ENCODE data around the gene DNAJC6.

Gene DNAJC6

GRCh38 chr1:65440915-65441314, 131.6 kb downstream of the DNAJC6 start:
- H3K9me2 ChIP-seq (replicated peaks; ENCODE audit: insufficient read depth, low read length) = no peaks in the 10 kb centered on the region
- H3K4me3 ChIP-seq (ENCODE audit: insufficient read depth, low read length, poor library complexity, severe bottlenecking) = no peak overlapping the region
- no peaks in the 10 kb centered on the region for H3F3A ChIP-seq (ENCODE audit: insufficient read depth)
- no peaks in the 10 kb centered on the region for H3K27me3 ChIP-seq (ENCODE audit: low read length)
- no peak overlapping the region for H3K4me2 ChIP-seq (ENCODE audit: low read depth, low read length, poor library complexity, severe bottlenecking)
- H3K79me2 ChIP-seq (ENCODE audit: insufficient read depth, low read length) = no peaks in the 10 kb centered on the region
- H3K36me3 ChIP-seq (ENCODE audit: low read length) = no peaks in the 10 kb centered on the region
- no peaks in the 10 kb centered on the region for H4K20me1 ChIP-seq (ENCODE audit: low read depth, low read length)
- no peaks in the 10 kb centered on the region for H3K9me3 ChIP-seq (ENCODE audit: insufficient read depth, low read length)
- H2AFZ ChIP-seq (ENCODE audit: low read depth, low read length, severe bottlenecking) = no peak overlapping the region
- TF ChIP-seq EZH2phosphoT487 (conservative IDR thresholded peaks at IDR 0.05; ENCODE audit: low read length) (no peak), CTCF (IDR thresholded peaks at IDR 0.05; ENCODE audit: insufficient read depth, low read length, poor library complexity, severe bottlenecking) (no peak)
- no peak overlapping the region for H3K27ac ChIP-seq (ENCODE audit: low read depth, low read length)
- H3K9ac ChIP-seq (ENCODE audit: low read length) = no peak overlapping the region

GRCh38 chr1:65441464-65441863, 132.1 kb downstream of the DNAJC6 start:
- no peaks in the 10 kb centered on the region for H3K36me3 ChIP-seq (ENCODE audit: low read length)
- H3K4me3 ChIP-seq (ENCODE audit: insufficient read depth, low read length, poor library complexity, severe bottlenecking) = no peak overlapping the region
- H3K27ac ChIP-seq (ENCODE audit: low read depth, low read length) = no peak overlapping the region
- H3K9me2 ChIP-seq (replicated peaks; ENCODE audit: insufficient read depth, low read length) = no peaks in the 10 kb centered on the region
- H3F3A ChIP-seq (ENCODE audit: insufficient read depth) = no peaks in the 10 kb centered on the region
- no peak overlapping the region for H3K4me2 ChIP-seq (ENCODE audit: low read depth, low read length, poor library complexity, severe bottlenecking)
- H3K9ac ChIP-seq (ENCODE audit: low read length) = no peak overlapping the region
- TF ChIP-seq EZH2phosphoT487 (conservative IDR thresholded peaks at IDR 0.05; ENCODE audit: low read length) = no peak
- TF ChIP-seq CTCF (IDR thresholded peaks at IDR 0.05; ENCODE audit: insufficient read depth, low read length, poor library complexity, severe bottlenecking) = no peak
- H3K9me3 ChIP-seq (ENCODE audit: insufficient read depth, low read length) = no peaks in the 10 kb centered on the region
- no peaks in the 10 kb centered on the region for H3K79me2 ChIP-seq (ENCODE audit: insufficient read depth, low read length)
- H4K20me1 ChIP-seq (ENCODE audit: low read depth, low read length) = no peaks in the 10 kb centered on the region
- no peaks in the 10 kb centered on the region for H3K27me3 ChIP-seq (ENCODE audit: low read length)
- H2AFZ ChIP-seq (ENCODE audit: low read depth, low read length, severe bottlenecking) = no peak overlapping the region

- Histone ChIP-seq H3F3A (ENCODE audit: insufficient read depth) (no peaks in the 10 kb centered on the region), H4K20me1 (ENCODE audit: low read depth, low read length) (no peaks in the 10 kb centered on the region), H3K4me3 (ENCODE audit: insufficient read depth, low read length, poor library complexity, severe bottlenecking) (no peak overlapping the region), H3K27ac (ENCODE audit: low read depth, low read length) (no peak overlapping the region), H2AFZ (ENCODE audit: low read depth, low read length, severe bottlenecking) (no peak overlapping the region), H3K4me2 (ENCODE audit: low read depth, low read length, poor library complexity, severe bottlenecking) (no peak overlapping the region), H3K9ac (ENCODE audit: low read length) (no peak overlapping the region), H3K36me3 (ENCODE audit: low read length) (no peaks in the 10 kb centered on the region), H3K9me3 (ENCODE audit: insufficient read depth, low read length) (no peaks in the 10 kb centered on the region), H3K27me3 (ENCODE audit: low read length) (no peaks in the 10 kb centered on the region), H3K9me2 (replicated peaks; ENCODE audit: insufficient read depth, low read length) (no peaks in the 10 kb centered on the region), H3K79me2 (ENCODE audit: insufficient read depth, low read length) (no peaks in the 10 kb centered on the region)
- TF ChIP-seq CTCF (IDR thresholded peaks at IDR 0.05; ENCODE audit: insufficient read depth, low read length, poor library complexity, severe bottlenecking) = no peak
Observed at GRCh38 chr1:65442442-65442841, 133.1 kb downstream of the DNAJC6 start.

- no peak for TF ChIP-seq EZH2phosphoT487 (conservative IDR thresholded peaks at IDR 0.05; ENCODE audit: low read length)
- TF ChIP-seq CTCF (IDR thresholded peaks at IDR 0.05; ENCODE audit: insufficient read depth, low read length, poor library complexity, severe bottlenecking) = no peak
- Histone ChIP-seq H2AFZ (ENCODE audit: low read depth, low read length, severe bottlenecking) (no peak overlapping the region), H3K9me3 (ENCODE audit: insufficient read depth, low read length) (no peaks in the 10 kb centered on the region), H4K20me1 (ENCODE audit: low read depth, low read length) (no peaks in the 10 kb centered on the region), H3K9me2 (replicated peaks; ENCODE audit: insufficient read depth, low read length) (no peaks in the 10 kb centered on the region), H3K9ac (ENCODE audit: low read length) (no peak overlapping the region), H3K27me3 (ENCODE audit: low read length) (no peaks in the 10 kb centered on the region), H3K4me2 (ENCODE audit: low read depth, low read length, poor library complexity, severe bottlenecking) (no peak overlapping the region), H3F3A (ENCODE audit: insufficient read depth) (no peaks in the 10 kb centered on the region), H3K4me3 (ENCODE audit: insufficient read depth, low read length, poor library complexity, severe bottlenecking) (no peak overlapping the region), H3K36me3 (ENCODE audit: low read length) (no peaks in the 10 kb centered on the region), H3K79me2 (ENCODE audit: insufficient read depth, low read length) (no peaks in the 10 kb centered on the region), H3K27ac (ENCODE audit: low read depth, low read length) (no peak overlapping the region)
Observed at GRCh38 chr1:65443647-65444046, 134.3 kb downstream of the DNAJC6 start.
